SH-SY5Y (cell line): ENCODE results near the gene SYT17.

Experiments
- GATA2 ChIP-seq: IDR thresholded peaks from 2 replicates; pipeline ENCODE4 v1.6.1; 2011; ENCODE audit warnings: mild to moderate bottlenecking, low read depth, low read length
- GATA3 ChIP-seq: IDR thresholded peaks from 2 replicates; pipeline ENCODE4 v1.6.1; 2011; ENCODE audit warnings: low read depth, mild to moderate bottlenecking, low read length, moderate library complexity

DNA sequence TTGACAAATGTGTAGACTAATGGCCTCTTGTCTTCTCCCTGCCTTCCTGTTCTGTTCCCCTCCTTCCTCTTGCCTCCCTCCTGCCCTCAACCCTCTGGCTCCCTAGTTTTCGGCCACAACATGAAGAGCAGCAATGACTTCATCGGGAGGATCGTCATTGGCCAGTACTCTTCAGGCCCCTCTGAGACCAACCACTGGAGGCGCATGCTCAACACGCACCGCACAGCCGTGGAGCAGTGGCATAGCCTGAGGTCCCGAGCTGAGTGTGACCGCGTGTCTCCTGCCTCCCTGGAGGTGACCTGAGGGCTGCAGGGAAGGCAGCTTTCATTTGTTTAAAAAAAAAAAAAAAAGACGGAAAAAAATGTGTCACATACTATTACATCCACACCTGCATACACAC lies 98.7 kb downstream of the SYT17 start:
- TF ChIP-seq GATA2 (no peak), GATA3 (no peak)
